GM12801 (cell line): ENCODE data around the gene SLC17A3.

Experiments used
- CTCF ChIP-seq: IDR thresholded peaks from one replicate; pipeline ENCODE4 v1.5.1; 2011; ENCODE audit warnings: control low read depth; ENCODE audit not compliant: insufficient read length; ENCODE audit errors: extremely low read depth

Gene SLC17A3

GRCh38 chr6:25913741-25914140, 39.7 kb upstream of the SLC17A3 start:
- no peak for TF ChIP-seq CTCF

- TF ChIP-seq CTCF, result no peak
Observed at GRCh38 chr6:25911351-25911750, 37.3 kb upstream of the SLC17A3 start.

GRCh38 chr6:25907475-25908014, 33.5 kb upstream of the SLC17A3 start:
- no peak for TF ChIP-seq CTCF

GRCh38 chr6:25903467-25904099, 29.5 kb upstream of the SLC17A3 start:
- no peak for TF ChIP-seq CTCF

- TF ChIP-seq CTCF, result no peak
Observed at GRCh38 chr6:25902071-25902470, 28.0 kb upstream of the SLC17A3 start.

- TF ChIP-seq CTCF, result no peak
Observed at GRCh38 chr6:25900843-25901242, 26.8 kb upstream of the SLC17A3 start.

GRCh38 chr6:25899580-25900408, 25.8 kb upstream of the SLC17A3 start:
- no peak for TF ChIP-seq CTCF
